GM18858 (cell line): ENCODE data around the gene HS3ST5.

Experiments used
- ATAC-seq: cut with Tn5 transposase; IDR thresholded peaks from one replicate; pipeline ENCODE4 v1.9.1; 2021; ENCODE audit not compliant: unreplicated experiment

HS3ST5 gene

GRCh38 chr6:114342826-114343781, at the start of gene HS3ST5:
HS3ST5 (minus strand) TSS chr6:114343023; CDS start chr6:114062845, 280,178 bp downstream.
- ATAC-seq, result no peak

GRCh38 chr6:114390176-114390575, 47.4 kb upstream of the HS3ST5 start:
- no peak for ATAC-seq

GRCh38 chr6:114389111-114389510, 46.3 kb upstream of the HS3ST5 start:
- no peak for ATAC-seq

GRCh38 chr6:114382406-114382805, 39.6 kb upstream of the HS3ST5 start:
- ATAC-seq, result no peak

GRCh38 chr6:114377881-114378280, 35.1 kb upstream of the HS3ST5 start:
- no peak for ATAC-seq

- ATAC-seq, result no peak
Measured at GRCh38 chr6:114376611-114377175, 33.9 kb upstream of the HS3ST5 start.

GRCh38 chr6:114375541-114376192, 32.8 kb upstream of the HS3ST5 start:
- ATAC-seq, result no peak

- no peak for ATAC-seq
Measured at GRCh38 chr6:114367315-114367961, 24.6 kb upstream of the HS3ST5 start.

GRCh38 chr6:114366899-114367298, 24.1 kb upstream of the HS3ST5 start:
- ATAC-seq, result no peak

GRCh38 chr6:114364301-114364700, 21.5 kb upstream of the HS3ST5 start:
- ATAC-seq, result no peak

GRCh38 chr6:114362957-114363356, 20.1 kb upstream of the HS3ST5 start:
- ATAC-seq, result no peak

- no peak for ATAC-seq
Measured at GRCh38 chr6:114362396-114362795, 19.6 kb upstream of the HS3ST5 start.

GRCh38 chr6:114361036-114361435, 18.2 kb upstream of the HS3ST5 start:
- ATAC-seq, result no peak

- no peak for ATAC-seq
Measured at GRCh38 chr6:114355300-114355699, 12.5 kb upstream of the HS3ST5 start.

GRCh38 chr6:114354482-114354881, 11.7 kb upstream of the HS3ST5 start:
- ATAC-seq, result no peak

- no peak for ATAC-seq
Measured at GRCh38 chr6:114346451-114346850, 3.6 kb upstream of the HS3ST5 start.

- no peak for ATAC-seq
Measured at GRCh38 chr6:114344971-114345275, 2.1 kb upstream of the HS3ST5 start.

- no peak for ATAC-seq
Measured at GRCh38 chr6:114344246-114344970, 1.6 kb upstream of the HS3ST5 start.

- no peak for ATAC-seq
Measured at GRCh38 chr6:114343782-114344144, 940 bp upstream of the HS3ST5 start.

- ATAC-seq, result no peak
Measured at GRCh38 chr6:114342086-114342825, 567 bp downstream of the HS3ST5 start.
